Measurements from ENCODE around the gene UBXN10.

DNA sequence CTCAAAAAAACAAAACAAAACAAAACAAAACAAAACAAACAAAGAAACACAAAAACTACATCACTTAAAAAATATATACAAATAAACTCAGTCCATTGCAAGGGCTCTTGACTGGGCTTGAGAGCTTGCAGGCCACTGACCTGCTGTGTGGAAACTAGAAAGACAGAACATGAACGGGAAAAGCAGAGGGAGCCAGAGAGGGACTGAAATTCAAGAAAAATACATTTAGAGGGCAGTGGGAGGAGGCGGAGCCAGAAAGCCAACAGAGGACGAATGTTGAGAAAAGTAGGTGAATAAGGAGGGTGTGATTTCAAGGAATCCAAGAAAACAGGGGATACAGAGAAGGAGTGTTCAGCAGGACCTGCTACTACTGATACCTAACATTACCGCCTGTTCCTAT is 41.8 kb downstream of the UBXN10 start:
- TF ChIP-seq, protein P1, sequence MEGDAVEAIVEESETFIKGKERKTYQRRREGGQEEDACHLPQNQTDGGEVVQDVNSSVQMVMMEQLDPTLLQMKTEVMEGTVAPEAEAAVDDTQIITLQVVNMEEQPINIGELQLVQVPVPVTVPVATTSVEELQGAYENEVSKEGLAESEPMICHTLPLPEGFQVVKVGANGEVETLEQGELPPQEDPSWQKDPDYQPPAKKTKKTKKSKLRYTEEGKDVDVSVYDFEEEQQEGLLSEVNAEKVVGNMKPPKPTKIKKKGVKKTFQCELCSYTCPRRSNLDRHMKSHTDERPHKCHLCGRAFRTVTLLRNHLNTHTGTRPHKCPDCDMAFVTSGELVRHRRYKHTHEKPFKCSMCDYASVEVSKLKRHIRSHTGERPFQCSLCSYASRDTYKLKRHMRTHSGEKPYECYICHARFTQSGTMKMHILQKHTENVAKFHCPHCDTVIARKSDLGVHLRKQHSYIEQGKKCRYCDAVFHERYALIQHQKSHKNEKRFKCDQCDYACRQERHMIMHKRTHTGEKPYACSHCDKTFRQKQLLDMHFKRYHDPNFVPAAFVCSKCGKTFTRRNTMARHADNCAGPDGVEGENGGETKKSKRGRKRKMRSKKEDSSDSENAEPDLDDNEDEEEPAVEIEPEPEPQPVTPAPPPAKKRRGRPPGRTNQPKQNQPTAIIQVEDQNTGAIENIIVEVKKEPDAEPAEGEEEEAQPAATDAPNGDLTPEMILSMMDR (IDR thresholded peaks at IDR 0.05), result no peak
- TF ChIP-seq POLR2A (IDR thresholded peaks at IDR 0.05), result no peak
